ENCODE measurements around the gene ARMC7. TPM values are rescaled to one million over a fixed set of nuclear protein-coding genes. Genes with fewer than 3 reads are reported as not detected.

The ARMC7 gene
- total RNA-seq, 1 donor from 2014 or later, result 12.0 TPM

DNA sequence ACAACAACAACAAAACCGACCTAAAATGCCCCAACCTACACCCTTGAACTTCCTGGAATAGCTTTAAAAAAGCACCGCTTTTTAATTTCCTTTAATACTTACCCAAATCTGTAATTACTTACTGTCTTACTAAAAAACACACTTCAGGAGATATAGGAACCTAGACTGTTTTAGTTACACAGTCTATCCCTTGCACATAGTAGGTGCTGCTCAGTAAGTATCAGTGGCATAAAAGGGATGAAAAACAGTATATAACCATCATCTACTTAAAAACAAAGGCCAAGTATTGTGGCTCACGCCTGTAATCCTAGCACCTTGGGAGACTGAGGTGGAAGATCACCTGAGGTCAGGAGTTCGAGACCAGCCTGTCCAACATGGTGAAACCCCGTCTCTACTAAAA lies 66.9 kb downstream of the ARMC7 start:
- H3K4me1 Mint-ChIP-seq, result peaks cover 10% of the 10 kb centered on the region
- no peaks in the 10 kb centered on the region for H3K9me3 Mint-ChIP-seq
- H3K4me3 Mint-ChIP-seq, result no peak overlapping the region
- H3K27ac Mint-ChIP-seq, result no peak overlapping the region
- no peak for DNase-seq (ENCODE audit: low spot score in 2 of 2, unreplicated experiment in 2 of 2)
- peaks cover 19% of the 10 kb centered on the region for H3K36me3 Mint-ChIP-seq
- H3K27me3 Mint-ChIP-seq (ENCODE audit: low read depth), result no peaks in the 10 kb centered on the region
- TF ChIP-seq, protein P1, sequence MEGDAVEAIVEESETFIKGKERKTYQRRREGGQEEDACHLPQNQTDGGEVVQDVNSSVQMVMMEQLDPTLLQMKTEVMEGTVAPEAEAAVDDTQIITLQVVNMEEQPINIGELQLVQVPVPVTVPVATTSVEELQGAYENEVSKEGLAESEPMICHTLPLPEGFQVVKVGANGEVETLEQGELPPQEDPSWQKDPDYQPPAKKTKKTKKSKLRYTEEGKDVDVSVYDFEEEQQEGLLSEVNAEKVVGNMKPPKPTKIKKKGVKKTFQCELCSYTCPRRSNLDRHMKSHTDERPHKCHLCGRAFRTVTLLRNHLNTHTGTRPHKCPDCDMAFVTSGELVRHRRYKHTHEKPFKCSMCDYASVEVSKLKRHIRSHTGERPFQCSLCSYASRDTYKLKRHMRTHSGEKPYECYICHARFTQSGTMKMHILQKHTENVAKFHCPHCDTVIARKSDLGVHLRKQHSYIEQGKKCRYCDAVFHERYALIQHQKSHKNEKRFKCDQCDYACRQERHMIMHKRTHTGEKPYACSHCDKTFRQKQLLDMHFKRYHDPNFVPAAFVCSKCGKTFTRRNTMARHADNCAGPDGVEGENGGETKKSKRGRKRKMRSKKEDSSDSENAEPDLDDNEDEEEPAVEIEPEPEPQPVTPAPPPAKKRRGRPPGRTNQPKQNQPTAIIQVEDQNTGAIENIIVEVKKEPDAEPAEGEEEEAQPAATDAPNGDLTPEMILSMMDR (IDR thresholded peaks at IDR 0.05; ENCODE audit: unreplicated experiment), result no peak

DNA sequence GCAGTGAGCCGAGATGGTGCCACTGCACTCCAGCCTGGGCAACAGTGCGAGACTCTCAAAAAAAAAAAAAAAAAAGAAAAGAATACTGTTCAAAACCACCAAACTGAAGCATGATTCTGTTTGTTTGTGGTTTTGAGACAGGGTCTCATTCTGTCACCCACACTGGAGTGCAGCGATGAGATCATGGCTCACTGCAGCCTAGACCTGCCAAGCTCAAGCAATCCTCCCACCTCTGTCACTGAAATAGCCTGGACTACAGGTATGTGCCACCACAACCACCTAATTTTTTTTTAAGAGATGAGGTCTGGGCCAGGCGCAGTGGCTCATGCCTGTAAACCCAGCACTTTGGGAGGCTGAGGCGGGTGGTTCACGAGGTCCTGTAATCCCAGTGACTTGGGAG lies 68.7 kb downstream of the ARMC7 start:
- no peak for DNase-seq (ENCODE audit: low spot score in 2 of 2, unreplicated experiment in 2 of 2)
- H3K4me3 Mint-ChIP-seq, result no peak overlapping the region
- H3K36me3 Mint-ChIP-seq, result peaks cover 10% of the 10 kb centered on the region
- H3K9me3 Mint-ChIP-seq, result no peaks in the 10 kb centered on the region
- H3K4me1 Mint-ChIP-seq, result peaks cover 15% of the 10 kb centered on the region
- TF ChIP-seq, protein P1 (IDR thresholded peaks at IDR 0.05; ENCODE audit: unreplicated experiment), result no peak
- no peaks in the 10 kb centered on the region for H3K27me3 Mint-ChIP-seq (ENCODE audit: low read depth)
- H3K27ac Mint-ChIP-seq, result no peak overlapping the region

Other genes with a start within 250 kb of the ARMC7 start
- gene FDXR, start 237.0 kb upstream of the ARMC7 start, total RNA-seq, result 20.4 to 23.0 TPM (median 22.5 TPM) in 3 replicates
- gene FADS6, start 216.3 kb upstream of the ARMC7 start, total RNA-seq, result 0.14 to 0.85 TPM in 2 of 3 replicates, not detected in the other
- 3.1 to 3.9 TPM (median 3.9 TPM) in 3 replicates for gene USH1G, start 186.7 kb upstream of the ARMC7 start, total RNA-seq
- not detected in 3 replicates for gene OTOP2, start 185.7 kb upstream of the ARMC7 start, total RNA-seq
- not detected in 3 replicates for gene OTOP3, start 174.1 kb upstream of the ARMC7 start, total RNA-seq
- gene HID1, start 137.2 kb upstream of the ARMC7 start, total RNA-seq, result 50.7 to 56.3 TPM (median 54.2 TPM) in 3 replicates
- 22.6 to 23.1 TPM (median 22.8 TPM) in 3 replicates for gene CDR2L, start 122.3 kb upstream of the ARMC7 start, total RNA-seq
- 18.3 to 22.6 TPM (median 20.7 TPM) in 3 replicates for gene MRPL58, start 97.3 kb upstream of the ARMC7 start, total RNA-seq
- gene ATP5PD, start 63.0 kb upstream of the ARMC7 start, total RNA-seq, result 153 to 161 TPM (median 153 TPM) in 3 replicates
- gene KCTD2, start 62.7 kb upstream of the ARMC7 start, total RNA-seq, result 24.1 to 26.4 TPM (median 26.1 TPM) in 3 replicates
- gene SLC16A5, start 22.0 kb upstream of the ARMC7 start, total RNA-seq, result 46.4 to 49.5 TPM (median 46.9 TPM) in 3 replicates
- gene NT5C, start 21.8 kb downstream of the ARMC7 start, total RNA-seq, result 44.3 to 51.0 TPM (median 46.8 TPM) in 3 replicates
- 121 to 132 TPM (median 124 TPM) in 3 replicates for gene JPT1, start 44.5 kb downstream of the ARMC7 start, total RNA-seq
- gene SUMO2, start 73.0 kb downstream of the ARMC7 start, total RNA-seq, result 542 to 571 TPM (median 565 TPM) in 3 replicates
- gene NUP85, start 95.7 kb downstream of the ARMC7 start, total RNA-seq, result 69.6 to 79.7 TPM (median 71.9 TPM) in 3 replicates
- gene GGA3, start 151.6 kb downstream of the ARMC7 start, total RNA-seq, result 54.6 to 61.2 TPM (median 58.3 TPM) in 3 replicates
- gene MRPS7, start 151.9 kb downstream of the ARMC7 start, total RNA-seq, result 44.2 to 49.2 TPM (median 45.3 TPM) in 3 replicates
- 10.6 to 11.5 TPM (median 11.2 TPM) in 3 replicates for gene MIF4GD, start 161.3 kb downstream of the ARMC7 start, total RNA-seq
- 9.8 to 10.4 TPM (median 10.3 TPM) in 3 replicates for gene SLC25A19, start 179.5 kb downstream of the ARMC7 start, total RNA-seq

Data from mesothelial cell of epicardium (in vitro differentiated cells).